GM18517 (cell line): Measurements from ENCODE around the gene ZSWIM9.
A peak's percentile ranks its signal among the peaks of the same experiment; 100 is the strongest.

Experiments used
- ATAC-seq: cut with Tn5 transposase; IDR thresholded peaks from one replicate; pipeline ENCODE4 v1.9.1; 2021; ENCODE audit warnings: mild to moderate bottlenecking, moderate library complexity; ENCODE audit not compliant: unreplicated experiment

The ZSWIM9 gene

DNA sequence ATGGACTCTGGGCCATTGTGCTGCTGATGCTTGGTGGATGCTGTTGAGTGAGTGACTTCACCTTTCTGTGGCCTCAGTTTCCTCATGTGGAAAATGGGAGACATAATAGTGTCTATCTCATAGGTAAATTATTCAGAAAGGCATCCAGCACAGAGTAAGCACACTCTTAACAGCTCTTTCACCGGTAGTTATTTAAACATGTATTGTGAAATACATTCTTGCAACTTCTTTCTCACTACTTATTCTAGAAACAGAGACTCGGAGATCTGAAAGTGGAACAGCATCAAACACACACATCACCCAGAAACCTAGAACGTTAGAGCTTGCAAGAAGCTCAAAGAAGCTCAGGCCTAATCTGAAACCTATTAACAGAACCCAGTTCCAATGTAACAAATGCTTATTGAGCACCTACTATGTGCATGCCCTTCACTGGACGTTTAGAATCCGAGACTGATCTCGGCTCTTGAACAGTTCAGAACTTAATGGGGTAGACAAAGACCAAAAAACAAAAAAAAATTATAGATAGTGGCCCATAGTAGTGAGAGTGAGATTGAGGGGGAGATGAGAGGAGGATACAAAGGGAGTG lies 4.1 kb downstream of the ZSWIM9 start:
- no peak for ATAC-seq

DNA sequence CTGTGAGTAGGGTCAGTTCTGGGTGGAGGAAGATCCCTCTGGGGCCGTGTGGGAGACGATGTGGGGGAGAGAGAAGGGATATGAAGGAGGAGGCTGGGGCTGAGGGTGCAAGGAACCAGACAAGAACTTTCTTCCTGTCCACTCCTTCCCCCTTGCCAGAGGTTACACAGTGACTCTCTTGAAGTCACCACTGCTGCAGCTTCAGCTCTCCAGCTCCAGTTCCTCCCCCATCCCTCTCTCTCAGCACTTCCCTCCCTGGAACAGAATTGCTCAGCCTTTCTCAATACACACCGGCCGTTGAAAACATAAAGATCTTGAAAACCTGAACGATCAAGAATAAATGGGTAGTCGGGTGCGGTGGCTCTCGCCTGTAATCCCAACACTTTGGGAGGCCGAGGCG lies 5.1 kb downstream of the ZSWIM9 start:
- no peak for ATAC-seq

DNA sequence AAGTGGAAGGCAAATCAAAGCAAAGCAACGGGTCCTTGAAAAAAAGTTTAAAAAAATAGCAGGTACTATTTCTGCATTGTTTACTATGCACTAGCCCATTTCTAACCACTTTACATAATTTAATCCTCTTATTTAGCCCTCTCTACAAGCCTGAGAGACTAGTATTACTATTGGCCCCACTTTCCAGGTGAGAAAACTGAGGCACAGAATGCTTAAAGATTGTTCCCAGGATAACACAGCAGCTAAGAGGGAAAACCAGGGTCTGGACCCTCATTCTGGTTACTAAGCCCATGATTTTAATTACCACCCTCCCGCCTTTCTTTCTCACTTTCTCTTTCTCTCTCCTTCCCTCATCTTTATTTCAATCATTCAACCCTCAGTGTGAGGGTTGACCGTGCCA lies 5.7 kb downstream of the ZSWIM9 start:
- no peak for ATAC-seq

DNA sequence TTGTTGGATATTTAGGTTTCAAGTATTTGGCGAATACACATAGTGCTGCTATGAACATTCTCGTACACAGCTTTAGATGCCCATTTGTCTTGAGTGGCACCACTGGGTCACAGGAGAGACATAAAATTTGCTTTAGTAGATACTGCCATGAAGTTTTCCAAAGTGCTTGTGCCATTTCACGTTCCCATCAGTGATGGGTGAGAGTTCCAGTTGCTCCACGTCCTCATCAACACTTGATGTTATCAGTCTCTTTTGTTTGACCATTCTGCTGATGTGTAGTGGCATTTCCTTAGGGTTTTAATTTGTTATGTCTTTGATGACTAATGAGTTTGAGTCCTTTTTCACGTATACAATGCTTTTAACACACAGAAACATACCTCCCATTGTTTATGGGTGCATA lies 11.0 kb downstream of the ZSWIM9 start:
- no peak for ATAC-seq

DNA sequence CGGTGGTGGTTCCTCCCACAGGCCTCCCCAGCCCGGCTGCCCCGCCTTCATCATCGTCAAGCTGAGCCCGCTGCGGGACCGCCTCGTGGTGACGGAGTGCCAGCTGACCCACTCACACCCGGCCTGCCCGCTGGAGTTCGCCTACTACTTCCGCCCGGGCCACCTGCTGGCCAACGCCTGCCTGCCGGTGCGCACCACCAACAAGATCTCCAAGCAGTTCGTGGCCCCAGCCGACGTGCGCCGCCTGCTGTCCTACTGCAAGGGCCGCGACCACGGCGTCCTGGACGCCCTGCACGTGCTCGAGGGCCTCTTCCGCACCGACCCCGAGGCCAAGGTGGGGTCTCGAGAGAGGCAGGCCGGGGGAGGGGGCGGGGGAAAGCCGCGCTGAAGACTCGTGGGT lies 12.0 kb downstream of the ZSWIM9 start:
- no peak for ATAC-seq

DNA sequence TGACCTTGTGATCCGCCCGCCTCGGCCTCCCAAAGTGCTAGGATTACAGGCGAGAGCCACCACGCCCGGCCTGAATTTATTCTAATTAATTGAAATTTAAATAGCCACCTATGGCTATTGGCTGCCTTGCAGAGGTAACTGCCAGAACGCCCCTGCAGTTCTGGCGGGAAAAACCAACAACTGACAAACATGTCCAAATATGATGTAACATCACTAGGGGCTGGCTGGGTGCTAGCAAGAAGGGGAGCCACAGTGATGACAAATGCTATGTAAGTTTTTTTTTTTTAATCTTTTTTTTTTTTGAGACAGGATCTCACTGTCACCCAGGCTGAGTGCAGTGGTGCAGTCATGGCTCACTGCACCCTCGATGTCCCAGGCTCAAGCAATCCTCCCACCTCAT lies 12.9 kb downstream of the ZSWIM9 start:
- no peak for ATAC-seq

DNA sequence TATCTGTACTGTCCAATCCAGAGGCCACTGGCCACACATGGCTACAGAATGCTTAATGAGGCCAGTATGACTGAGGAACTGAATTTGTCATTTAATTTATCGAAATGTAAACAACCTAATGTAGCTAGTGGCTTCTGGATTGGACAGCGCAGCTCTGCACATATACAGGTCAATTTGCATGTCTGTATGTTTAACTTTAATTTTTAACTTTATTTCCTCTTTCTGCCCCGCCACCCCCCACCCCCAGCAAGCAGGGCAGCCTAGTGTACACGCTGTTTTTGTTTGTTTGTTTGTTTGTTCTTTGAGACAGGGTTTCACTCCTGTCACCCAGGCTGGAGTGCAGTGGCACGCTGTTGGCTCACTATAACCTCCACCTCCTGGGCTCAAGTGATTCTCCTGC lies 15.5 kb downstream of the ZSWIM9 start:
- peak; percentile 33 for ATAC-seq

DNA sequence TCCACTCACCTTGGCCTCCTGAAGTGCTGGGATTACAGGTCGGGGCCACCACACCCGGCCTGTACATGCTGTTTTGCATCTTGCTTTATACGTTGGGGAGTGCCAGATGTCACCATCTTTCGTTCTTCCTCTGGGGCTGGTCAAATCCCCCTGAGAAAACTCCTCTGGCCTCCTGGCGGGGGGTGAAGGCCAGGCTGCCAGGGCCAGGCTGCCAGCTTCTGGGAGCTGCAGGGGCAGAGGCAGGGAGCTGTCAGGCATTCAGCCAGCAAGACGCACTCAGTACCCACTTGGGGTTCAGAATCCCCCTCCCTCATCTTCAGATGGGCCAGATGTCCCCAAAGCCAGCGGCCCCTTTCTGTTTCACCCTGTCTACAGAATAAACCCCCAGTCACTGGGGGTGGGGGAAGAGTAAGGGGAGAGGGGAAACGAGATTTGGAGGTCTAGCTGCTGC lies 16.1 kb downstream of the ZSWIM9 start:
- peak; percentile 52 for ATAC-seq

DNA sequence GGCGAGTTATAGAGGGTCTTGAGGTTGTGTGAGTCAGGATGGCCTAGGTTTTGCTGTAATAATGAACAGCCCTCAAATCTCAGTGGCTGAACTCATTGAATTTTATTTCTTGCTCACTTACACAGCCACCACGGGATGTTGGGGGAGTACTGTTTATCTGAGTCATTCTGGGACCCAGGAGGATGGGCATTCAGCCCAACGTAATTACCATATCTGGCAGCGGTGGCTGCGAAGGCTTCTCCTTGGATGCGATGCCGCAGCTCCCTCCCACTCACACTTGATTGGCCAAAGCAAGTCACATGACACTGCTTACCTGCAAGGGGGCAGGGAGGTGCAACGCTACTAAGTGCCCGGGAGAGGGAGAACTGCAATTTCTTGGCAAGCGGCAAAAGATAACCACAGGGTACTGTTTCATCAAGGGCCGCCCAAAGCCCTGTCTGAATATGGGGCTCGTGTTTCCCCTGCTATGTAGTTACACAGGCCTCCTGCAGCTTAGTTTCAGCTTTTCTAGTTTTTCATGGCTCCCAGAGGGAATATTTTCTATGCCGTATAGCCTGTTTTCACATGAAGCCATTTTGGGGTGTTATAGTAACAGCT lies 19.9 kb downstream of the ZSWIM9 start:
- no peak for ATAC-seq

DNA sequence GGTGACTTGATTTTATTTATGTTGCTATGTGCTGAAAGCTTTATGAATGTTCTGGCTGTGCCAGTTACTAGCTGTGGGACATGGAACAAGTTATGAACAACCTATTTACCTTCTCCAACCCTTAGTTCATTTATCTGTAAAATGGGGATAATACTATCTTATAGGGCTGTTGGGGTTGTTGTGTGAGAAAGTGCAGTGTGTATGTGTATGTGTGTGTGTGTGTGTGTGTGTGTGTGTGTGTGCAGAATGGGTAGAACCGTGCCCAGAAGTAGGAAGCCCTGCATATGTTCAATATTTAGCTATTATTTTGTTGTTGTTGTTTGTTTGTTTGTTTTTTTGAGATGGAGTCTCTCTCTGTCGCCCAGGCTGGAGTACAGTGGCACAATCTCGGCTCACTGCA lies 20.4 kb downstream of the ZSWIM9 start:
- no peak for ATAC-seq

DNA sequence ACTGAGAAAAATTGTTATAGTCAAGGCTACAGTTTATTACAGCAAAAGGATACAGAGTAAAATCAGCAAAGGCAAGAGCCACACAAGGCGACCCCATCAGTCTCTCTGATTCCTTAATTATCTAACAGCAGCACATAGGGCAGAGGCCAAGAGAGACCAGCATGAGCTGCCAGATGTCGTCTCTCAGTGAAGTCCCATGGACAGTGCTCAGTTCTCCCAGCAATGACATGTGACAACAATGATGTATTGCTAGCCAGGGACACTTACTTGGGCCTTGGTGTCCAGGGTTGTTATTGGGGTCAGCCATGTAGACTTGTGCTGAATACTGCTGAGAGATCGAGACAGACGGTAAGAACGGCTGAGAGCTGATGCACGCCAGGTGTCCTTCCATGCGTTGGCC lies 22.3 kb downstream of the ZSWIM9 start:
- no peak for ATAC-seq

DNA sequence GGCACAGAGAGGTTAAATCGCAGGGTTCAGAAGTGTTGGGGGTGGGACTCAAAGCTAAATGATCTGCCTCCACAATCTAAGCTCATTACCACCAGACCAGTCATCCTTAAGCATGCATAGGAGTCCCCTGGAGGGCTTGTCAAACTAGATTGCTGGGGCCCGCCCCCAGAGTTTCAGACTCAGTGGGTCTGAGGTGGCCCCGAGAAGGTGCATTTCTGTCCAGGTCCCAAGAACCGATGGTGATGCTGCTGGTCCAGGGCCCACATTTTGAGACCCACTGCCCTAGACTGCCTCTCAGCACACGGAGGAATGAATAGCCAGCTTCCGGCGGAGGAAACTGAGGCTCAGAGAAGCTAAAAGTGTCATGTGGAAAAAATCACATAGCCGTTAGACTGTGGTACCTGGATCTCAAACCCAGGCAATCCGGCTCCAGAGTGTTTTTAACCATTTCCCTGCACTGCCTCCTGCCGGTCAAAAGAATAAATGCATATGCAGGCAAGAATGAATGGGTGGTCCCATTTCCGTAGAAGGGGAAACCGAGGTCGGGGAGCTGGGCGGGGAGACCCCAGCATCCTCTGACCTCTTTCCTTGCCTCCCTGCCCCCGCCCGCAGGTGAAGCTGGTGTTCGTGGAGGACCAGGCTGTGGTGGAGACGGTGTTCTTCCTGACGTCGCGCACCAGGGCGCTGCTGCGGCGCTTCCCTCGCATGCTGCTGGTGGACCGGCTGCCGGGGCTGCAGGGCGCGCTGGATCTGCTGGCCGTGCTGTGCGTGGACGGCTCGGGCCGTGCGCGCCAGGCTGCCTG lies 23.8 kb downstream of the ZSWIM9 start:
- ATAC-seq, result no peak

DNA sequence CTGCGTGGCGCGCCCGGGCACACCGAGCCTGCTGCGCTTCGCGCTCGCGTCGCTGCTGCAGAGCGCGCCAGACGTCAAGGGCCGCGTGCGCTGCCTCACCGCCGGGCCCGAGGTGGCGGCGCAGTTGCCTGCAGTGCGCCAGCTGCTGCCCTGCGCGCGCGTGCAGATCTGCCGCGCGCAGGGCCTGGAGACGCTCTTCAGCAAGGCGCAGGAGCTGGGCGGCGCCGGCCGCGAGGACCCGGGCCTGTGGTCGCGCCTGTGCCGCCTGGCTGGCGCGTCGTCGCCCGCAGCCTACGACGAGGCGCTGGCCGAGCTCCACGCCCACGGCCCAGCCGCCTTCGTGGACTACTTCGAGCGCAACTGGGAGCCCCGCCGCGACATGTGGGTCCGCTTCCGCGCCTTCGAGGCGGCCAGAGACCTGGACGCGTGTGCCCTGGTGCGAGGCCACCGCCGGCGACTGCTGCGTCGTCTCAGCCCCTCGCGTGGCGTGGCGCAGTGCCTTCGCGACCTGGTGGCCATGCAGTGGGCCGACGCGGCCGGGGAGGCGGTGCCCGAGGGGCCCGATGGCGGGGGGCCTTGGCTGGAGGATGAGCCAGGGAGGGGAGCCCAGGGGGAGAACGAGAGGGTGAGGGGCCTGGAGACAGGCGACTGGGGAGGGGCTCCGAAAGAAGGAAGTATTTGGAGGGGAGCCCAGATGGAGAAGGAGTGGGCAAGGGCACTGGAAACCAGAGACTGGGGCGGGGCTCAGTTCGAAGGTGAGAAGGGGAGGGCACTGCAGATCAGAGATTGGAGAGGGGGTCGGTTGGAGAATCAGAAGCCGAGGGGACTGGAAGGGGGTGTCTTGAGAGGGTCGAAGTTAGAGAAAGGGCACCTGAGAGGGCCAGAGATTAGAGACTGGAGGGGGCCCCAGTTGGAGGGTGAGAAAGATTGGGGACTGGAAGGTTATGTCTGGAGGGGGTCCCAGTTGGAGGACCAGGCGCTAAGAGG lies 24.7 kb downstream of the ZSWIM9 start:
- no peak for ATAC-seq

DNA sequence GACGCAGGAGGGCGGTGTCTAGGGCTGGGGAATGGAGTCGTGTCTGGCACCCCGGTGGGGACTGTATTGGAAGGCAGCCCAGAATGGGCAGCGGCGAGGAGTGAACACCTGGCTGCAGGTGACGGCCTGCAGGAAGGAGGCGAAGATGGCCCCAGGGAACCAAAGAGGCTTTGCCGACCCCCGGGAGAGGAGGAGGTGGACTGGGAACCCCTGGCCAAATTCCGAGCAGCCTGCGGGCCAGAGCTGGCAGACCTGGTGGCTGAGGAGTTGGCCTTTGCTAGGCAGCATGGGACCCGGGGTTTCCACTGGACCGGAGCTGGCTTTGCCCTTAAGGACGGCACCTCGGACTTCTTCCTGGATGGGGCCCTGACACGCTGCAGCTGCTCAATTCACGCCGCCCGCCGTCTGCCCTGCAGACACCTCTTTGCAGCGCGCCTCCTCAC lies 25.9 kb downstream of the ZSWIM9 start:
- no peak for ATAC-seq

DNA sequence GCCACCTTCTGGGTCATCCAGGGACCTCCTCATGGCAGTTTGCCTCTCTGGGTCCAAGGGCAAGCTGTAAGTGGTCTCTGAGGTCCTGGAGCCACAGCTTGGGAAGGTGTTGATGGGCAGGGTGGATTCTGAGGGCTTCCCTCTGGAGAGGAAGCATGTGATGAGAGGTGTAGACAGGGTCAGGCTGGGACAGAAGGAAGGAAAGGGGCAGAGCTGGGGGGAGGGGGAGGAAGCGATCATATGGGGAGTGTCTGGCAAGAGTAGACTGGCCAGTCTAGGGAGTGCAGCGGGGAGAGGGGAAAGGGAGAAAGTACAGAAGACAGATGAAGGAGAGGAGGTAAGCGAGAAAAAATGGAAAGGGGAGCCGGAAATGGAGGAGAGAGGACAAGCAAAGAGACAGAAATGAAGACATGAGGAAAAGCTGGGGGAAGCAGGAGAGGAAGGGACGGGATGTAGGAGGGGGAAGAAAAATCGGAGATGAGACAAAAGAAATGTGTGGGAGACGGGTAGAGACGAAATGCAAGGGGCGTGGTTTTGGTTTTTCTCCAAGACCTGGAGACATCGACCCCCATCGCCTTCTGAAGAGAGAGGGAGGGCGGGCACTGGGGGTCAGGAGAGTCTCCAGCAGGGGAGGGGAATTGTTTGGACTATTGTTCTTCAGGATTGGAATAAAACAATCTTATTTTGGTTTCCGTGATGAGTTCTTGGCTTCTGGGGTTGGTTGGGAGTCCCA lies 26.6 kb downstream of the ZSWIM9 start:
- no peak for ATAC-seq

DNA sequence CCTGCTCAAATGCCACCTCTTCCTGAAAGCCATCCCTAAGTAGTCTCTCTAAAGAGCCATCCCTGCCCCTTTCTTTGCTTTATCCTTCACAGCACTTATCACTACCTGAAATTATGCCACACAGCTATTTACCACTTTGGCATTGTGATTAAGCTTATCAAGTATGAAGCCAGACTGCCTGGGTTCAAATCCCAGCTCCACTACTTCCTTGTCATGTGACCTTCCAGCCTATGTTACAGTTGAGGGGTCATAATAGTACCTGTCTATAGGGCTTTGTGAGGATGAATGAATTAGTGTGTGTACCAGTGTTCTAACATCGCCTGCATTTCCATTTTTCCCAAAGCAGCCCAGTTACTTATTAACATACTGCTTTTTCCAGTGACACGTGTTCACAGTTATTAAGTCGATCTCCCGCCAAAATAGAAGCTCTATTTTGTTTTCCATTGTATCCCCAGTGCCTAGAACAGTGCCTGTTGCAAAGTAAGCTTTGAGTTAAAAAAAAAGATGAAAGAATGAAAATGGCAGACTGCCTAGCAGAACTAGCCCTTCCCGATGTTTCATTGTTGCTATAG lies 32.8 kb downstream of the ZSWIM9 start:
- ATAC-seq, result no peak

DNA sequence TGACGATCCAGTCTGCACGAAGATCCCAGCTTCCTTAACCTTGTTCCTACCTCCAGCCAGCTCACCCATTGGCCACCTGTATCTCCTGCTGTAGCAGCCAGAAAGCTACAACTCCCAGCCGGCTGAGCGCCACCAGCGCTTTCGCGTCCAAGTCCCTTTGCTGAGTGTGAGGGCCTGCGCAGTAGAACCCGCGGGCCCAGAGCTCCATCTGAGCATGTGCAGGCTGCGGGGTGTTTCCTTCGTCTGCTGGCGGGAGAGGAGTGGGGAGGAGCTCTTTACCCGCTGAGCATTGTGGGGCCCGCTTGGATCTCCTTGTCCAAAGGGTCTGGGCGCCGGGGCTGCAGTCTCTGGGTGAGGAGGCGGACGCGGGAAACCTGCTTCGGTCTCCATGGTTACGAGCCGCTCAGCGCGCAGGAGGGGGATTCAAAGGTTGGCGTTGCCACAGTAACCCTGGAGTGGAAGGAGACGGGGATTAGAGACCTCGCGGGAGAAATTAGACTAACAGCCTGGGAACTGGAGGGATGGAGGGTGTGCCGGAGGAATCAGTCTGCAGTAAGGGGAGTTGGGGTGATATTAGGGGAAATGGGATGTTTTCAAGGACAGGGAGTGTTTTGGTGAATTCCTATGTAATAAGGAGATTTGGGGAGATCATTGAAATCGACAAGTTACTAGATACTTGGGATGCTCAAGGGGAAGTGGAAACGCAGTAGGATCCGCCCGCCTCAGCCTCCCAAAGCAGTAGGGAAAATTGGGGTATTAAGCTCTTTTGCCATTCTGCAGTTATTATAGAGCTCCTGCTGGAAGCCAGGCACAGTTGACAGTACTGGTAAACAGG lies 33.5 kb downstream of the ZSWIM9 start:
- peak; percentile 90 for ATAC-seq

DNA sequence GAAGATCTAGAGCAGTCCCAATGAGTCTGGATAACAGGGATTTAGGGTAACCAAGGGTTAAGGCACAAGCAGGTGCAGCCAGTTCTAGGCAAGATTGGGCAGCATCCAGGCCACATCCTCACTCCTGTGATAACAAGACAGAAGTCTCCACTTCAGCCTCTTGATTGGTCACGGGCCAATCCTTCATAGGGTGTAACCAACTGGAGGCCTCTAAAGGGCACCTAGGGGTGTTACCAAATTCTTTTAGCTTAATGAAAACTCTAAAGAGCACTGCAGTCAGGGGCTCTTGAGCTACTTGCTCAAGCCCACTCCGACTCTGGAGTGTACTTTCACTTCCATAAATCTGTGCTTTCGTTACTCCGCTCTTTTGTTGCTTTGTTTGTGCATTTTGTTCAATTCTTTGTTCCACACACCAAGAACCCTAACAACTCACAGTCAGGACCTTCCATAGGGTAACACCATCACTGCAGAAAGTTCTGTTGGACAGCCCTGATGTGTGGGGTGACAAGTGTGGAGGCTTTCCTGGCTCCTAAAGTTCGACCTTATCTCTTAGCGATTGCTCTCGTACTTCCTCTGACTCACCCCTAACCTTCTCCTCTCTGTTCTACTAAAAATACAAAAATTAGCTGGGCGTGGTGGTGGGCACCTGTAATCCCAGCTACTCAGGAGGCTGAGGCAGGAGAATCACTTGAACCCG lies 36.1 kb downstream of the ZSWIM9 start:
- no peak for ATAC-seq

DNA sequence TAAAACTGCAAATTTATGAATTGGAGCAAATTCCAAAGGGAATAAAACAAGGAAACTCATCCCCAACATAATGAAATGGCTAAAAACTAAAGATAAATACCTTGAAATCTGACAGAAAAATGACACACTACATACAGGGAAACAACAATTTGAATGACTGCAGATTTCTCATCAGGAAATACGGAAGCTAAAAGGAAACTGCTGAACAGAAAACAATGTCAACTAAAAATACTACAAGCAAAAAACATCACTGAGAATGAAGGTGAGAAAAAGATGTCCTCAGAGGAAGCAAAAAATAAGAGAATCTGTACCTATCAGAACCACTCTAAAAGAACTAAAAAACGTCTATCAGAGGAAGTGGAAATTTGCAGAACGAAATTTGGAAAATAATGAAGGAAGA lies 39.5 kb downstream of the ZSWIM9 start:
- ATAC-seq, result no peak
